ENCODE results near the gene GSG1L.

Gene GSG1L

GRCh38 chr16:28105954-28106353, 42.4 kb upstream of the GSG1L start:
- Histone ChIP-seq H3K36me3 (peaks cover 90 to 100% (median 97%) of the 10 kb centered on the region in 11 experiments), H3K4me2 (no peak overlapping the region), H4K20me1 (peaks cover 8 to 99% (median 67%) of the 10 kb centered on the region in 11 experiments; a peak in 19 of 22 replicates), H3K4me3 (no peak overlapping the region), H3K4me1 (peaks cover 0 to 42% (median 15%) of the 10 kb centered on the region in 10 experiments; a peak in 14 of 20 replicates), H3K9ac (no peak overlapping the region), H3K27me3 (no peaks in the 10 kb centered on the region), H3K27ac (no peak overlapping the region), H3K9me3 (replicated peaks in 1 of 11) (no peaks in the 10 kb centered on the region)
- no peak for TF ChIP-seq Cebpa-rat (IDR thresholded peaks at IDR 0.05)

- peaks cover 8 to 100% (median 72%) of the 10 kb centered on the region in 11 experiments; a peak in 20 of 22 replicates for H4K20me1 ChIP-seq
- no peaks in the 10 kb centered on the region for H3K27me3 ChIP-seq
- no peak overlapping the region for H3K4me3 ChIP-seq
- peaks cover 96 to 100% (median 99%) of the 10 kb centered on the region in 11 experiments for H3K36me3 ChIP-seq
- TF ChIP-seq Cebpa-rat (IDR thresholded peaks at IDR 0.05): no peak
- no peaks in the 10 kb centered on the region for H3K9me3 ChIP-seq (replicated peaks in 1 of 11)
- no peak overlapping the region for H3K9ac ChIP-seq
- peaks cover 0 to 35% (median 9%) of the 10 kb centered on the region in 10 experiments; a peak in 13 of 20 replicates for H3K4me1 ChIP-seq
- no peak overlapping the region for H3K27ac ChIP-seq
- H3K4me2 ChIP-seq: no peak overlapping the region
Measured at GRCh38 chr16:28105297-28105696, 41.8 kb upstream of the GSG1L start.

GRCh38 chr16:28104404-28104803, 40.9 kb upstream of the GSG1L start:
- Histone ChIP-seq H3K36me3 (peaks cover 97 to 100% (median 100%) of the 10 kb centered on the region in 11 experiments), H4K20me1 (peaks cover 8 to 100% (median 70%) of the 10 kb centered on the region in 11 experiments; a peak in 21 of 22 replicates), H3K4me2 (no peak overlapping the region), H3K9me3 (replicated peaks in 1 of 11) (no peaks in the 10 kb centered on the region), H3K4me1 (peaks cover 0 to 26% (median 4%) of the 10 kb centered on the region in 10 experiments; a peak in 10 of 20 replicates), H3K27me3 (no peaks in the 10 kb centered on the region), H3K4me3 (no peak overlapping the region), H3K27ac (no peak overlapping the region), H3K9ac (no peak overlapping the region)
- no peak for TF ChIP-seq Cebpa-rat (IDR thresholded peaks at IDR 0.05)

- Histone ChIP-seq H4K20me1 (peaks cover 11 to 100% (median 70%) of the 10 kb centered on the region in 11 experiments; a peak in 21 of 22 replicates), H3K27ac (no peak overlapping the region), H3K9ac (no peak overlapping the region), H3K4me2 (no peak overlapping the region), H3K4me3 (no peak overlapping the region), H3K36me3 (peaks cover 100% of the 10 kb centered on the region in 11 experiments), H3K4me1 (peaks cover 0 to 18% (median 1%) of the 10 kb centered on the region in 10 experiments; a peak in 7 of 20 replicates), H3K9me3 (replicated peaks in 1 of 11) (no peaks in the 10 kb centered on the region), H3K27me3 (no peaks in the 10 kb centered on the region)
- TF ChIP-seq Cebpa-rat (IDR thresholded peaks at IDR 0.05): no peak
Measured at GRCh38 chr16:28103516-28104170, 40.1 kb upstream of the GSG1L start.

GRCh38 chr16:28101533-28101890, 38.0 kb upstream of the GSG1L start:
- Histone ChIP-seq H4K20me1 (peaks cover 7 to 99% (median 62%) of the 10 kb centered on the region in 11 experiments; a peak in 21 of 22 replicates), H3K36me3 (peaks cover 97 to 99% (median 98%) of the 10 kb centered on the region in 11 experiments)

GRCh38 chr16:28100810-28101532, 37.5 kb upstream of the GSG1L start:
- TF ChIP-seq Cebpa-rat (IDR thresholded peaks at IDR 0.05): no peak
- H3K27me3 ChIP-seq: no peaks in the 10 kb centered on the region
- H3K9ac ChIP-seq: no peak overlapping the region
- no peaks in the 10 kb centered on the region for H3K4me1 ChIP-seq
- H3K4me2 ChIP-seq: no peak overlapping the region
- peaks cover 97 to 99% (median 98%) of the 10 kb centered on the region in 11 experiments for H3K36me3 ChIP-seq
- no peak overlapping the region for H3K27ac ChIP-seq
- peaks cover 7 to 99% (median 57%) of the 10 kb centered on the region in 11 experiments; a peak in 21 of 22 replicates for H4K20me1 ChIP-seq
- H3K9me3 ChIP-seq (replicated peaks in 1 of 11): no peaks in the 10 kb centered on the region
- no peak overlapping the region for H3K4me3 ChIP-seq

More at GRCh38 chr16:28101533-28101890, 38.0 kb upstream of the GSG1L start:
- no peak for TF ChIP-seq Cebpa-rat (IDR thresholded peaks at IDR 0.05)
- H3K9ac ChIP-seq: no peak overlapping the region
- H3K4me1 ChIP-seq: no peaks in the 10 kb centered on the region
- H3K4me2 ChIP-seq: no peak overlapping the region
- no peak overlapping the region for H3K27ac ChIP-seq
- H3K27me3 ChIP-seq: no peaks in the 10 kb centered on the region
- H3K9me3 ChIP-seq (replicated peaks in 1 of 11): no peaks in the 10 kb centered on the region
- no peak overlapping the region for H3K4me3 ChIP-seq

GRCh38 chr16:28098959-28099945, 35.7 kb upstream of the GSG1L start:
- Histone ChIP-seq H3K27ac (no peak overlapping the region), H3K4me3 (no peak overlapping the region), H3K9ac (no peak overlapping the region), H3K27me3 (no peaks in the 10 kb centered on the region), H3K4me2 (no peak overlapping the region), H3K9me3 (replicated peaks in 1 of 11) (no peaks in the 10 kb centered on the region), H4K20me1 (peaks cover 10 to 99% (median 53%) of the 10 kb centered on the region in 11 experiments; a peak in 21 of 22 replicates), H3K4me1 (no peaks in the 10 kb centered on the region), H3K36me3 (peaks cover 81 to 99% (median 84%) of the 10 kb centered on the region in 11 experiments)
- TF ChIP-seq Cebpa-rat (IDR thresholded peaks at IDR 0.05): no peak

GRCh38 chr16:28098171-28098958, 34.9 kb upstream of the GSG1L start:
- no peak overlapping the region for H3K4me3 ChIP-seq
- no peaks in the 10 kb centered on the region for H3K4me1 ChIP-seq
- H3K4me2 ChIP-seq: no peak overlapping the region
- no peaks in the 10 kb centered on the region for H3K27me3 ChIP-seq
- H3K36me3 ChIP-seq: peaks cover 72 to 99% (median 78%) of the 10 kb centered on the region in 11 experiments
- H3K9ac ChIP-seq: no peak overlapping the region
- H3K9me3 ChIP-seq (replicated peaks in 1 of 11): no peaks in the 10 kb centered on the region
- H4K20me1 ChIP-seq: peaks cover 10 to 99% (median 50%) of the 10 kb centered on the region in 11 experiments; a peak in 21 of 22 replicates
- no peak overlapping the region for H3K27ac ChIP-seq
- TF ChIP-seq Cebpa-rat (IDR thresholded peaks at IDR 0.05): no peak

Measured in BLaER1 treated with 17β-estradiol and CSF1 and Interleukin-3, amounts not matched to agents 10 nM and 100 nM (cell line).